Activated T-cell treated with anti-CD3 and anti-CD28 coated beads for 4 hours (primary cell): Measurements from ENCODE around the gene LORICRIN.

Experiments used
- DNase-seq: peaks from one replicate; pipeline ENCODE4 v3.0.0-alpha.2; 2020

LORICRIN gene

GRCh38 chr1:153306303-153307220 is 47.1 kb downstream of the LORICRIN start:
- DNase-seq, result no peak

- no peak for DNase-seq
These were observed 47.7 kb downstream of the LORICRIN start for GRCh38 chr1:153307221-153307600.

- DNase-seq, result no peak
These were observed 49.1 kb downstream of the LORICRIN start for GRCh38 chr1:153308540-153308939.

GRCh38 chr1:153309441-153309840 is 50.0 kb downstream of the LORICRIN start:
- no peak for DNase-seq

GRCh38 chr1:153310526-153310925 is 51.0 kb downstream of the LORICRIN start:
- no peak for DNase-seq
